HG02798 (cell line): ENCODE measurements around the gene CCDC50.

Experiments used
- ATAC-seq: cut with Tn5 transposase; IDR thresholded peaks from one replicate; pipeline ENCODE4 v1.9.1; 2021; ENCODE audit warnings: mild to moderate bottlenecking; ENCODE audit not compliant: unreplicated experiment, poor library complexity

The CCDC50 gene

DNA sequence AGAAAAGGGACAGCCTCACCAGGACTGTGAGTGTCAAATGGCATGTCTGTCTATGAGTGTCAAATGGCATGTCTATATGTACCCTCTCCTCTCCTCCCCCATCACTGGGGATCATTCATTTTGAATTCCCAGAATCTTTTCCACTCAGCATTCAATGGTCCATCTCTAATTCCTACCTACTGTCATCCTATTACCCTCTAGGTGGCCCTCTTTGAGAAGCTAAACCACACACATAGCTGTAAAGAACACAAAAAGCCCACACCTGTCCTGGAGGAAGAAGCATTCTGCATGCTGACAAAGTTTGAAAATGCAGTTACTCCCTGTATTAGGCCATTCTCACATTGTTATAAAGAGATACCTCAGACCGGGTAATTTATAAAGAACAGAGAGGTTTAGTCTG lies 85.5 kb downstream of the CCDC50 start:
- ATAC-seq, result no peak

GRCh38 chr3:191415566-191415965 lies 86.4 kb downstream of the CCDC50 start:
- ATAC-seq, result no peak

DNA sequence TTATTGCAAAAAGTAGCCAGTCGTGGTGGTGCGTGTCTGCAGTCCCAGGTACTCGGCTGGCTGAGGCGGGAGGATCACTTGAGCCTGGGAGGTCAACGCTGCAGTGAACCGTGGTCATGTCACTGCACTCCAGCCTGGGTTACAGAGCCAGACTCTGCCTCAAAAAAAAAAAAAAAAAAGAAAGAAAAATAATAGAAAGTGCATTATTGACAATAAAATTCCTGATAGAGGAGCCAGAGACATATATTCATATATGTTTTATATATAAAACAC lies 88.2 kb downstream of the CCDC50 start:
- ATAC-seq, result no peak

DNA sequence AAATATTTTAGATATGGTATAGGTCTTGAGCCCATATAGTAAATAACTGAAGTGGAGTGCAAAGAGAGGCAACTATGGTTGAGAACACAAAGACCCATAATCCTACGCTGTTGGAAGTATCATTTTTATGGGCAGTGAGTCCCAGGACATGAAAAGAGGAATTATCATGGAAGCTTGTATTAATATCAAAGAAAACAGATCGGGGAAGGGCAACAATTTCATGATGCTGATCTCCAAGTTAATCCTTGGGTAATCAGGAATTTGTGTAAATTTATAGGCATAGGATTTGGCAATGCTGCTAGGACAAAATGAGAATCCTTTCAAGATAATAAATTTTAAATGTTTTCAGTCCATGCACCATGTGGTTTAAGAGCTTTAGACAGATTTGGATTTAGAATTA lies 91.6 kb downstream of the CCDC50 start:
- no peak for ATAC-seq

DNA sequence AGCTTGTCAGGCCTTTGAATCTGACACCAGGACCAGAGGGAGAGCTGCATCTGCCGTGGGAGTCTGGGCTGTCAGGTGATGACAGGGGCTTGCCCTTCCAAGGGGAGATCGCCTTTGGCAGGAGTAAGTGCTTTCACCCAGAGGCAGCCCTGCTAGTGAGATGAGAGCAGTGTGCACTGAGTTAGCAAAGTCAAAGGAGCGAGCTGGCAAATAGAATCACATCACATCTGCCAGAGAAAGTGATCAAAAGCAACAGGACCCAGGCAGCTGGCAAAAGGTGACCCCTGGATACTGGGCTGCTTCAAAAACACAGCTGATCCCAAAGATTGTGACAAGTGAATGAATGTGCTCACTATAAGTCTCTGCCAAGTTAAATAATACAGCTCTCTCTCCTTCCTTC lies 95.7 kb downstream of the CCDC50 start:
- no peak for ATAC-seq

DNA sequence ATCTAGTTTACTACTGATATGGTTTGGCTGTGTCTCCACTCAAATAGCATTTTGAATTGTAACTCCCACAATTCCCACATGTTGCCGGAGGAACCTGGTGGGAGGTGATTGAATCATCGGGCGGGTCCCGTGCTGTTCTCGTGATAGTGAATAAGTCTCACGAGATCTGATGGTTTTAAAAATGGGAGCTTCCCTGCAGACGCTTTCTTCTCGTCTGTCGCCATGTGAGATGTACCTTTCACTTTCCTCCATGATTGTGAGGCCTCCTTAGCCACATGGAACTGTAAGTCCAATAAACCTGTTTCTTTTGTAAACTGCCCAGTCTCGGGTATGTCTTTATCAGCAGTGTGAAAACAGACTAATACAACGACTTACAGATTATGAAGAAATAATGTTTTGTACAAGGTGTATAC lies 96.1 kb downstream of the CCDC50 start:
- no peak for ATAC-seq

GRCh38 chr3:191426311-191426710 lies 97.1 kb downstream of the CCDC50 start:
- no peak for ATAC-seq

DNA sequence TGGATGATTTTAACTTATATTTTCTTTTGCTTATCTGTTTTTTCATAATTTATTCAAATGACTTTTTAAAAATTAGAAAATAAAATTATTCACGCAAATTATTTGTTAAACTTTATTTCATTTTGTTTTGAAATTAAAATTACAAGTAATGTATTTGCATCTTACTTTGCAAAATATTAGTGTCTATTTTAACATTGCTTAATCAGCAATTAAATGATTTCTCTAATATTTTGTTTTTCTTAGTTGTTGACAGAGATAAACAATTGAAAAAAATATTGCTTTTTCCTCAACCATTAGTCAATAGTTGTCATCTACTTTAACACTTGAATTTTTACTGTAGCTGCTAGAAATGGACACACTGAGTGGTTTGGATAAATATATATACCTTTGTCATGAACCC lies 99.0 kb downstream of the CCDC50 start:
- ATAC-seq, result no peak

DNA sequence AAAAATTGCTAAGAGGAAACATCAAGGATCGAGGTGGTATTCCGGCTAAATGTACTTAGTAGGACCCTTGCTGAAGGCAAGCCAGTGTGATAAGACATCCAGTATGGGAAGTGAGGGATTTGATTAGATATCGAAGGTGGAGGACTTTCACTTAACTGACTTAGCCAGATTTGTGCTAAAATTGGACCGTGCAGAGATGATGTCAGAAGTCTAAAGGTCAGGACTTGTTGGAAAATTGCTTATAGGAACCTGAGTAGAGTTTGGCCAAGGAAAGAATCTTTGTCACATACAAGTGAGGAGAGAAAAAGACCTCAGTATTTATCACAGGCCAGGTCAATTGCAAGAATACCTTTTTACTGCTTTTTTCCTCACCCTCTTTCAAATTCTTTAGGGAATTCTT lies 100.9 kb downstream of the CCDC50 start:
- no peak for ATAC-seq

- no peak for ATAC-seq
These were observed 102.1 kb downstream of the CCDC50 start for GRCh38 chr3:191431160-191431822.

GRCh38 chr3:191432162-191432561 lies 103.0 kb downstream of the CCDC50 start:
- ATAC-seq, result no peak

GRCh38 chr3:191434024-191434423 lies 104.8 kb downstream of the CCDC50 start:
- ATAC-seq, result no peak

GRCh38 chr3:191435981-191436380 lies 106.8 kb downstream of the CCDC50 start:
- no peak for ATAC-seq

DNA sequence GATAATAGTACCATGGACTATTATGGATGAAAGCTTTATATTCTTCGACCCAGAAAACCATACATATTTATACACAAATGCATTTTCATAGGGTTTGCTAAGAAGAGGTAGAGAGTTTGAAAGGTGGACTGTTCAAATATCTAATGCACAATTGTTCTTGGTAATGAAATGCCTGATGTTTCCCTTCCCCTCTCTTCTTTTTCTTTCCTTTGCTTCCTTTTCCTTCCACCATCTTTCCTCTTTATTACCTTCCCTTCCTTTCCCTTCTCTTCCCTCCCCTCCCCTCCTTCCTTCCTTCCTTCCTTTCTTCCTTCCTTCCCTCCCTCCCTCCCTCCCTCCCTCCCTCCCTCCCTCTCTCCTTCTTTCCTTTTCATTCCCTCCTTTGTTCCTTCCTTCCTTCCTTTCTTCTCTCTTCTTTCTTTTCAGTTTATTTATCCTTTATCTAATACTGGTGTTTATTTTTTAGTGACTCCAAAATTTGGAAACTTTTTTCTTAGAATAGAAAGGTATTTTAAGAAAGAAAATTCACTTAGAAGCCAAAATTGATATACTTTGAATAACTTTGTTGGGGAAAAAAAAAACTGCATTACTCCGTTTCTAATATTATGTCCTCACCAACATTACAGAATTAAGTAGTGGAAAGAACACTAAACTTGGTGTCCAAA lies 109.1 kb downstream of the CCDC50 start:
- ATAC-seq, result no peak

- ATAC-seq, result no peak
These were observed 111.3 kb downstream of the CCDC50 start for GRCh38 chr3:191440532-191440931.

DNA sequence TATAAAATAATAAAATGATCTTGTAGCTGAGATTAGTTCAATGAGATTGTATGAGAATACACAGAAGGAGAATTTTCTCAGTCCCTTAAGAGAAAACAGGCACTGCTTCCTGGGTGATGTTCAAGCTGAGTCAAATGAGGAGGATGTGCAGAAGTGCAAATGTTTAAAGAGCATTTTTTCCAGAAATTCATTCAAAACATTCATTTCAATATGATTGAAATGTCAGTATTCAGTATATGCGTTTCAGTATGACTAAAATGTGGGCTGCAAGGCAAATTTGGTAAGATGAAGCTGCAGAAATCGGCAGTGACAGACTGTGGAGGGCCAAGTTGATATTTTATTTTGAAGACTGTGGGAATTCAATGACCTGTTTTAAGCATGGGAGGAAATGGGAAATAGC lies 112.5 kb downstream of the CCDC50 start:
- ATAC-seq, result no peak

DNA sequence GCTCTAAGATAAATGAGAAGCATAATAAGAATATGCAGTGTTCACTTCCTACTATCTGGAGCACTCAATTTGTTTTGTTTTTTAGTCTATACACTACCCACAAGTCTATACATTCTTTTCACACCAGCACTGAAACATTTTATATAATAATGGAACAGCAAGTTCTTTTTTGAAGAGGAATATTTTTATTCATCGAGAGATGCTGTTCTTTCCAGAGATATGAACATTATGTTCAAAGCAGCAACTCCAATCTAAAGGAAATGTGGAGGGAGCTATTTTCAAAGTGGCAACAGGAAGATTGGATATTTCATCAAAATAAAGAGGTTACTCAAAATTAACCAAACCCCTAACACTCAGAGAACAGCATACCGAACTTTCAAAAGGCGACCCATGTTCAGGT lies 115.4 kb downstream of the CCDC50 start:
- ATAC-seq, result no peak
